OCI-LY1 (cell line): ENCODE results near the gene CNST.

Experiments used
- H2AFZ ChIP-seq: fragments of 200-600 bp; sonication (generic), shearing (Covaris generic); 2 replicates; pipeline ENCODE4 v1.6.0; 2014; ENCODE audit warnings: antibody characterized with exemption, mild to moderate bottlenecking, low read length
- H3F3A ChIP-seq: fragments of 200-600 bp; sonication (generic), shearing (Covaris generic); 2 replicates; pipeline ENCODE4 v1.6.0; 2014; ENCODE audit warnings: mild to moderate bottlenecking, antibody characterized with exemption, low read length, moderate library complexity; ENCODE audit not compliant: insufficient read depth
- H3K27ac ChIP-seq: fragments of 200-600 bp; sonication (generic); 2 replicates; pipeline ENCODE4 v1.5.1; 2014; ENCODE audit warnings: low read length, mixed run types, mild to moderate bottlenecking, low read depth; ENCODE audit not compliant: poor library complexity, severe bottlenecking
- H3K27me3 ChIP-seq: fragments of 200-600 bp; sonication (generic); 2 replicates; pipeline ENCODE4 v1.6.0; 2014; ENCODE audit warnings: antibody characterized with exemption, mild to moderate bottlenecking, low read length, moderate library complexity; ENCODE audit not compliant: insufficient read depth
- H3K36me3 ChIP-seq: fragments of 200-600 bp; sonication (generic); 2 replicates; pipeline ENCODE4 v1.6.1; 2014; ENCODE audit warnings: mild to moderate bottlenecking, antibody characterized with exemption, low read length, moderate library complexity, mixed read lengths; ENCODE audit not compliant: insufficient read depth
- H3K4me1 ChIP-seq: fragments of 200-600 bp; sonication (generic); 2 replicates; pipeline ENCODE4 v1.5.1; 2014; ENCODE audit warnings: mild to moderate bottlenecking, low read length, moderate library complexity; ENCODE audit not compliant: insufficient read depth, severe bottlenecking
- H3K4me2 ChIP-seq: fragments of 200-600 bp; sonication (generic), shearing (Covaris generic); 2 replicates; pipeline ENCODE4 v1.6.1; 2014; ENCODE audit warnings: low read length
- H3K4me3 ChIP-seq: fragments of 200-600 bp; sonication (generic); 2 replicates; pipeline ENCODE4 v1.5.1; 2014; ENCODE audit warnings: low read length, low read depth, mild to moderate bottlenecking, mixed read lengths; ENCODE audit not compliant: poor library complexity, severe bottlenecking
- H3K79me2 ChIP-seq: fragments of 200-600 bp; shearing (Covaris generic); 2 replicates; pipeline ENCODE4 v1.6.1; 2016; ENCODE audit warnings: mixed run types, low read length, mixed read lengths; ENCODE audit not compliant: insufficient read depth
- H3K9ac ChIP-seq: fragments of 200-600 bp; sonication (generic), shearing (Covaris generic); 2 replicates; pipeline ENCODE4 v1.6.1; 2014; ENCODE audit warnings: mild to moderate bottlenecking, low read length, mixed read lengths
- H3K9me2 ChIP-seq: fragments of 200-600 bp; sonication (generic), shearing (Covaris generic); 2 replicates; pipeline ENCODE4 v1.6.1; 2014; ENCODE audit warnings: low read depth, mild to moderate bottlenecking, low read length, mixed read lengths
- H3K9me3 ChIP-seq: fragments of 200-600 bp; shearing (Covaris generic); 2 replicates; pipeline ENCODE4 v1.6.1; 2014; ENCODE audit warnings: low read length, mixed read lengths
- H4K20me1 ChIP-seq: fragments of 200-600 bp; sonication (generic), shearing (Covaris generic); 2 replicates; pipeline ENCODE4 v1.6.0; 2016; ENCODE audit warnings: mild to moderate bottlenecking, low read length; ENCODE audit not compliant: insufficient read depth
- CTCF ChIP-seq: fragments of 200-600 bp; sonication (generic), shearing (Covaris generic); IDR thresholded peaks from 2 replicates; pipeline ENCODE4 v1.5.1; 2017; ENCODE audit warnings: mild to moderate bottlenecking, antibody characterized with exemption, low read length, moderate library complexity, mixed read lengths
- EZH2 ChIP-seq: fragments of 200-600 bp; sonication (generic), shearing (Covaris generic); IDR thresholded peaks from 2 replicates; pipeline ENCODE4 v1.8.0; 2017; ENCODE audit warnings: borderline replicate concordance, mixed run types, mild to moderate bottlenecking, antibody characterized with exemption, low read length, moderate library complexity, mixed read lengths

Gene CNST

GRCh38 chr1:246576709-246577032, 10.4 kb downstream of the CNST start:
- Histone ChIP-seq H3K9me3 (no peaks in the 10 kb centered on the region), H2AFZ (no peak overlapping the region), H3F3A (no peaks in the 10 kb centered on the region), H3K9me2 (no peaks in the 10 kb centered on the region), H3K4me1 (peaks cover 64% of the 10 kb centered on the region), H3K79me2 (peaks cover 89% of the 10 kb centered on the region), H3K4me2 (peak overlapping the region; percentile 56; the same call in 1 of the 2 replicates), H3K36me3 (peaks cover 11% of the 10 kb centered on the region), H3K4me3 (peak overlapping the region; percentile 30), H3K27me3 (no peaks in the 10 kb centered on the region), H3K9ac (no peak overlapping the region), H3K27ac (no peak overlapping the region), H4K20me1 (no peaks in the 10 kb centered on the region)
- no peak for TF ChIP-seq CTCF
- no peak for TF ChIP-seq EZH2

GRCh38 chr1:246577082-246577719, 10.9 kb downstream of the CNST start:
- H3K4me3 ChIP-seq = peak overlapping the region; percentile 30
- peaks cover 89% of the 10 kb centered on the region for H3K79me2 ChIP-seq
- H3K4me2 ChIP-seq = peak overlapping the region; percentile 56
- peaks cover 60% of the 10 kb centered on the region for H3K4me1 ChIP-seq
- H4K20me1 ChIP-seq = no peaks in the 10 kb centered on the region
- H2AFZ ChIP-seq = no peak overlapping the region
- TF ChIP-seq CTCF = no peak
- no peak for TF ChIP-seq EZH2
- H3F3A ChIP-seq = no peaks in the 10 kb centered on the region
- peak overlapping the region; percentile 38; the same call in 1 of the 2 replicates for H3K9ac ChIP-seq
- H3K27ac ChIP-seq = peak overlapping the region; percentile 54
- H3K27me3 ChIP-seq = no peaks in the 10 kb centered on the region
- H3K9me3 ChIP-seq = no peaks in the 10 kb centered on the region
- H3K36me3 ChIP-seq = peaks cover 14% of the 10 kb centered on the region
- H3K9me2 ChIP-seq = no peaks in the 10 kb centered on the region

GRCh38 chr1:246577720-246578106, 11.5 kb downstream of the CNST start:
- no peak for TF ChIP-seq EZH2
- TF ChIP-seq CTCF = no peak
- H4K20me1 ChIP-seq = no peaks in the 10 kb centered on the region
- H3K4me1 ChIP-seq = peaks cover 55% of the 10 kb centered on the region
- H3K27me3 ChIP-seq = no peaks in the 10 kb centered on the region
- peak overlapping the region; percentile 56 for H3K4me2 ChIP-seq
- peaks cover 19% of the 10 kb centered on the region for H3K36me3 ChIP-seq
- no peaks in the 10 kb centered on the region for H3K9me2 ChIP-seq
- peak overlapping the region; percentile 54 for H3K27ac ChIP-seq
- H3K9ac ChIP-seq = peak overlapping the region; percentile 38; the same call in 1 of the 2 replicates
- no peaks in the 10 kb centered on the region for H3F3A ChIP-seq
- H3K79me2 ChIP-seq = peaks cover 87% of the 10 kb centered on the region
- H2AFZ ChIP-seq = no peak overlapping the region
- H3K9me3 ChIP-seq = no peaks in the 10 kb centered on the region
- H3K4me3 ChIP-seq = peak overlapping the region; percentile 30
